HepG2 (cell line): ENCODE data around the gene ATP8A1. TPM values are rescaled to one million over a fixed set of nuclear protein-coding genes. Genes with fewer than 3 reads are reported as not detected.

Experiments
- HMGXB4 ChIP-seq, 2 experiments: sonication (generic) in 1 of 2; formaldehyde crosslinking in 1 of 2; IDR thresholded peaks; 2 replicates each; pipeline versions ENCODE4 v1.4.0 to v1.6.1; 2018 to 2020; ENCODE audit warnings: missing genetic modification reagents in 2 of 2, borderline replicate concordance in 1 of 2, low read depth in 1 of 2, mild to moderate bottlenecking in 1 of 2, missing biosample characterization in 1 of 2
- JUNB ChIP-seq: sonication (generic); formaldehyde crosslinking; IDR thresholded peaks from 2 replicates; pipeline ENCODE4 v1.8.0; 2022; ENCODE audit warnings: missing genetic modification reagents, mild to moderate bottlenecking, borderline replicate concordance
- KDM3A ChIP-seq: IDR thresholded peaks from 2 replicates; pipeline ENCODE4 v1.6.1; 2018; ENCODE audit warnings: low read depth, missing compliant biosample characterization
- KLF15 ChIP-seq: sonication (generic); formaldehyde crosslinking; IDR thresholded peaks from 2 replicates; pipeline ENCODE4 v1.8.1; 2023; ENCODE audit warnings: borderline replicate concordance, mild to moderate bottlenecking, inconsistent platforms, missing genetic modification reagents, mixed read lengths
- MEIS1 ChIP-seq: sonication (generic); formaldehyde crosslinking; IDR thresholded peaks from 2 replicates; pipeline ENCODE4 v1.9.0; 2021; ENCODE audit warnings: mild to moderate bottlenecking, missing genetic modification reagents, moderate library complexity, borderline replicate concordance
- PAWR ChIP-seq: sonication (generic); formaldehyde crosslinking; IDR thresholded peaks from 2 replicates; pipeline ENCODE4 v1.4.0; 2020; ENCODE audit warnings: missing genetic modification reagents, mild to moderate bottlenecking, borderline replicate concordance
- POLR2AphosphoS5 ChIP-seq: IDR thresholded peaks from 2 replicates; pipeline ENCODE4 v1.6.1; 2012; ENCODE audit warnings: low read depth, low read length
- PRDM15 ChIP-seq: sonication (generic); formaldehyde crosslinking; IDR thresholded peaks from 2 replicates; pipeline ENCODE4 v1.4.0; 2020; ENCODE audit warnings: missing genetic modification reagents
- PRPF4 ChIP-seq: fragments of 200-400 bp; formaldehyde crosslinking; IDR thresholded peaks from 2 replicates; pipeline ENCODE4 v1.6.1; 2016; ENCODE audit warnings: low read length, low read depth; ENCODE audit not compliant: poor library complexity, severe bottlenecking
- RARA ChIP-seq: IDR thresholded peaks from 2 replicates; pipeline ENCODE4 v1.6.1; 2016; ENCODE audit warnings: missing genetic modification reagents, missing compliant biosample characterization
- REPIN1 ChIP-seq: sonication (generic); formaldehyde crosslinking; IDR thresholded peaks from 2 replicates; pipeline ENCODE4 v1.8.0; 2022; ENCODE audit warnings: missing genetic modification reagents, low read depth, mild to moderate bottlenecking, borderline replicate concordance
- SSRP1 ChIP-seq: IDR thresholded peaks from 2 replicates; pipeline ENCODE4 v1.6.1; 2016; ENCODE audit warnings: control low read depth
- TSC22D2 ChIP-seq: sonication (generic); formaldehyde crosslinking; IDR thresholded peaks from 2 replicates; pipeline ENCODE4 v1.5.1; 2020; ENCODE audit warnings: missing genetic modification reagents, mild to moderate bottlenecking, borderline replicate concordance
- ZFP36 ChIP-seq: fragments of 150-350 bp; IDR thresholded peaks from 2 replicates; pipeline ENCODE4 v1.6.1; 2018; ENCODE audit warnings: borderline replicate concordance, low read length, low read depth; ENCODE audit not compliant: partially characterized antibody
- ZNF407 ChIP-seq: sonication (generic); formaldehyde crosslinking; IDR thresholded peaks from one replicate; pipeline ENCODE4 v1.5.1; 2020; ENCODE audit warnings: mild to moderate bottlenecking, missing genetic modification reagents; ENCODE audit errors: not compliant biosample characterization
- ZNF564 ChIP-seq: sonication (generic); formaldehyde crosslinking; IDR thresholded peaks from 2 replicates; pipeline ENCODE4 v1.8.1; 2023; ENCODE audit warnings: mild to moderate bottlenecking, missing genetic modification reagents
- ZSCAN29 ChIP-seq: sonication (generic); formaldehyde crosslinking; conservative IDR thresholded peaks from 2 replicates; pipeline ENCODE4 v1.4.0; 2020; ENCODE audit warnings: mild to moderate bottlenecking, missing genetic modification reagents
- polyA plus RNA-seq, 8 experiments: library from polyadenylated mRNA; depleted of rRNA in 3 of 8; stranded (reverse) in 7 of 8; unstranded in 1 of 8; fragments of >200 nt; fragmentation: Illumina TruSeq in 4 of 8; extraction: Trizol in 4 of 8; gene quantifications; 2 replicates each; pipeline versions ENCODE4 v1.2.1 to v1.2.3, GENCODE V29; 2011 to 2016; ENCODE audit warnings: low read depth in 4 of 8, missing spikeins in 1 of 8, mixed read lengths in 1 of 8; ENCODE audit not compliant: insufficient read depth in 1 of 8
- total RNA-seq, 5 experiments: library from RNA; depleted of rRNA; stranded (reverse); fragments of >200 nt; fragmentation: Illumina TruSeq; extraction: Trizol; gene quantifications; 2 replicates each; pipeline ENCODE4 v1.2.3, GENCODE V29; 2016; ENCODE audit warnings: low read depth in 1 of 5

The ATP8A1 gene
- total and polyA plus RNA-seq, 2 of the 13 experiments (the other 11 are each of a cell fraction or from before 2014, with no cell fraction given): 1.7 to 6.2 TPM

- 0 out of 4 replicates have a peak, but pooled peaks of 1 of the 2 experiments have one; percentile 1 for TF ChIP-seq HMGXB4 (CRISPR knock-in tag; IDR thresholded peaks at IDR 0.05; ENCODE audit: borderline replicate concordance in 1 of 2, low read depth in 1 of 2)
- no peak for TF ChIP-seq JUNB (CRISPR knock-in tag)
- no peak for TF ChIP-seq POLR2AphosphoS5
- no peak for TF ChIP-seq PAWR (CRISPR knock-in tag)
- no peak for TF ChIP-seq PRPF4
- no peak for TF ChIP-seq MEIS1 (CRISPR knock-in tag)
- no peak for TF ChIP-seq REPIN1 (CRISPR knock-in tag)
- TF ChIP-seq SSRP1 (CRISPR knock-in tag): no peak
- no peak for TF ChIP-seq ZNF407
- no peak for TF ChIP-seq ZFP36
- no peak for TF ChIP-seq RARA (CRISPR knock-in tag)
- 0 out of 2 replicates have a peak, but pooled peaks have one; percentile 46 for TF ChIP-seq ZNF564 (CRISPR knock-in tag)
- TF ChIP-seq KLF15: no peak
- no peak for TF ChIP-seq PRDM15 (CRISPR knock-in tag)
- TF ChIP-seq ZSCAN29 (CRISPR knock-in tag): no peak; the same call in 1 of the 2 replicates
- TF ChIP-seq TSC22D2: no peak
- no peak for TF ChIP-seq KDM3A
Observed at GRCh38 chr4:42656679-42656943, 294 bp downstream of the ATP8A1 start (continued).
